Trophoblast cell (in vitro differentiated cells and primary cell): ENCODE measurements around the gene NLRC5.
"Not testable (repeated sequence)": the region's sequence is repeated elsewhere in the genome, so short reads cannot be mapped to it uniquely, and the experiment has no call there.

Source experiments
- DNase-seq, 2 donors: peaks; one replicate each; pipeline ENCODE4 v3.0.0-alpha.2; 2016
- H2AFZ ChIP-seq: 2 replicates; pipeline ENCODE4 v1.6.1; 2013; ENCODE audit warnings: low read length, moderate library complexity, mild to moderate bottlenecking; ENCODE audit not compliant: insufficient read depth, poor library complexity
- H2AK5ac ChIP-seq: 2 replicates; pipeline ENCODE4 v1.6.1; 2013; ENCODE audit warnings: mild to moderate bottlenecking, low read length
- H2BK120ac ChIP-seq: 2 replicates; pipeline ENCODE4 v1.6.1; 2013; ENCODE audit warnings: low read length, mild to moderate bottlenecking, moderate library complexity; ENCODE audit not compliant: insufficient read depth, poor library complexity
- H2BK12ac ChIP-seq: 2 replicates; pipeline ENCODE4 v1.6.1; 2013; ENCODE audit warnings: mild to moderate bottlenecking, low read length, moderate library complexity
- H2BK5ac ChIP-seq: 2 replicates; pipeline ENCODE4 v1.6.1; 2013; ENCODE audit warnings: low read length, low read depth, moderate library complexity, mild to moderate bottlenecking; ENCODE audit not compliant: poor library complexity
- H3K14ac ChIP-seq: 2 replicates; pipeline ENCODE4 v1.6.1; 2013; ENCODE audit warnings: mild to moderate bottlenecking, low read length
- H3K18ac ChIP-seq: 2 replicates; pipeline ENCODE4 v1.6.1; 2013; ENCODE audit warnings: mild to moderate bottlenecking, low read length
- H3K23ac ChIP-seq: 2 replicates; pipeline ENCODE4 v1.6.1; 2013; ENCODE audit warnings: low read length
- H3K27ac ChIP-seq: 2 replicates; pipeline ENCODE4 v1.5.1; 2013; ENCODE audit warnings: low read depth, mild to moderate bottlenecking, inconsistent platforms, low read length, moderate library complexity
- H3K27me3 ChIP-seq: 2 replicates; pipeline ENCODE4 v1.6.1; 2013; ENCODE audit warnings: inconsistent platforms, mild to moderate bottlenecking, low read length, moderate library complexity; ENCODE audit not compliant: insufficient read depth
- H3K36me3 ChIP-seq, 2 experiments: 1 replicate in 1 of 2; 2 replicates in 1 of 2; pipeline ENCODE4 v1.6.1; 2013; ENCODE audit warnings: low read length in 2 of 2, mild to moderate bottlenecking in 2 of 2, moderate library complexity in 1 of 2; ENCODE audit not compliant: insufficient read depth in 2 of 2, control insufficient read depth in 1 of 2
- H3K4ac ChIP-seq: 2 replicates; pipeline ENCODE4 v1.6.1; 2013; ENCODE audit warnings: low read depth, mild to moderate bottlenecking, low read length, moderate library complexity
- H3K4me1 ChIP-seq, 2 experiments: 1 replicate in 1 of 2; 2 replicates in 1 of 2; pipeline ENCODE4 v1.6.1; 2013; ENCODE audit warnings: low read length in 2 of 2, mild to moderate bottlenecking in 2 of 2, moderate library complexity in 1 of 2; ENCODE audit not compliant: insufficient read depth in 2 of 2, control insufficient read depth in 1 of 2
- H3K4me2 ChIP-seq: 2 replicates; pipeline ENCODE4 v1.6.1; 2013; ENCODE audit warnings: inconsistent platforms, mild to moderate bottlenecking, low read length, moderate library complexity
- H3K4me3 ChIP-seq: 2 replicates; pipeline ENCODE4 v1.5.1; 2013; ENCODE audit warnings: mild to moderate bottlenecking, low read depth, low read length, inconsistent platforms
- H3K79me1 ChIP-seq: one replicate; pipeline ENCODE4 v1.6.1; 2013; ENCODE audit warnings: low read length
- H3K79me2 ChIP-seq: 2 replicates; pipeline ENCODE4 v1.6.1; 2013; ENCODE audit warnings: low read length, mild to moderate bottlenecking; ENCODE audit not compliant: control insufficient read depth, insufficient read depth, poor library complexity
- H3K9ac ChIP-seq: 2 replicates; pipeline ENCODE4 v1.6.1; 2013; ENCODE audit warnings: mild to moderate bottlenecking, low read length
- H3K9me3 ChIP-seq: 2 replicates; pipeline ENCODE4 v1.6.1; 2013; ENCODE audit warnings: low read depth, mild to moderate bottlenecking, control low read depth, inconsistent platforms, low read length; ENCODE audit not compliant: insufficient read depth
- H4K12ac ChIP-seq: 2 replicates; pipeline ENCODE4 v1.6.1; 2013; ENCODE audit warnings: low read depth, mild to moderate bottlenecking, low read length, moderate library complexity
- H4K8ac ChIP-seq: 2 replicates; pipeline ENCODE4 v1.6.1; 2013; ENCODE audit warnings: low read depth, mild to moderate bottlenecking, low read length, moderate library complexity
- H4K91ac ChIP-seq: one replicate; pipeline ENCODE4 v1.6.1; 2013; ENCODE audit warnings: low read depth, mild to moderate bottlenecking, low read length, moderate library complexity
- WGBS: extraction: QIAGEN DNeasy Blood & Tissue Kit; methylation state at CpG from one replicate; pipeline ENCODE4 v1.1.7; 2013; ENCODE audit warnings: missing lambda C conversion rate; ENCODE audit not compliant: insufficient read length, insufficient coverage; ENCODE audit errors: extremely low coverage; 5-methylcytosine and 5-hydroxymethylcytosine counted together

The NLRC5 gene

DNA sequence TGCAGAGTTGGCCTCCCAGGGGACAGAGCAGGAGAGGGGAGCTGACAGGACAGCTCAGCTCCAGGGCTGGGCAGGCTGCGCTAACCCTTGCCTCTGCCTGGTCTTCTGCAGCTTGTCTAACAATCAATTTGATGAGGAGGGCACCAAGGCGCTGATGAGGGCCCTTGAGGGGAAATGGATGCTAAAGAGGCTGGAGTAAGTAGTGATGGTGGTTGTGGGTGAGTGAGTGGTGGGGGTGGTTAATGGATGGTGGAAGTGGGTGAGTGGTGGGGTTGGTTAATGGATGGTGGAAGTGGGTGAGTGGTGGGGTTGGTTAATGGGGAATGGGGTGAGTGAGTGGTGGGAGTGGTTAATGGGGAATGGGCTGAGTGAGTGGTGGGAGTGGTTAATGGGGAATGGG, 81.1 kb downstream of the NLRC5 start:
- no peaks in the 10 kb centered on the region for H3K36me3 ChIP-seq
- peaks cover 0 to 2% of the 10 kb centered on the region in 2 experiments for H3K4me1 ChIP-seq
- H3K79me2 ChIP-seq: no peaks in the 10 kb centered on the region
- H3K9me3 ChIP-seq: no peaks in the 10 kb centered on the region
- no peak overlapping the region for H3K4ac ChIP-seq
- no peak overlapping the region for H3K4me2 ChIP-seq
- H4K8ac ChIP-seq: no peak overlapping the region
- no peaks in the 10 kb centered on the region for H3K79me1 ChIP-seq
- H2BK5ac ChIP-seq: no peak overlapping the region
- no peak overlapping the region for H3K18ac ChIP-seq
- DNase-seq: no peak
- H2BK12ac ChIP-seq: no peak overlapping the region
- H2AK5ac ChIP-seq: no peak overlapping the region
- no peak overlapping the region for H2BK120ac ChIP-seq
- no peak overlapping the region for H2AFZ ChIP-seq
- no peaks in the 10 kb centered on the region for H3K27me3 ChIP-seq
- no peak overlapping the region for H3K4me3 ChIP-seq
- no peak overlapping the region for H3K14ac ChIP-seq
- H3K9ac ChIP-seq: no peak overlapping the region
- H4K12ac ChIP-seq: no peak overlapping the region
- no CpG with 5 or more reads among the region's 2 CpGs for WGBS
- H3K27ac ChIP-seq: no peak overlapping the region
- H4K91ac ChIP-seq: no peak overlapping the region
- H3K23ac ChIP-seq: no peak overlapping the region

DNA sequence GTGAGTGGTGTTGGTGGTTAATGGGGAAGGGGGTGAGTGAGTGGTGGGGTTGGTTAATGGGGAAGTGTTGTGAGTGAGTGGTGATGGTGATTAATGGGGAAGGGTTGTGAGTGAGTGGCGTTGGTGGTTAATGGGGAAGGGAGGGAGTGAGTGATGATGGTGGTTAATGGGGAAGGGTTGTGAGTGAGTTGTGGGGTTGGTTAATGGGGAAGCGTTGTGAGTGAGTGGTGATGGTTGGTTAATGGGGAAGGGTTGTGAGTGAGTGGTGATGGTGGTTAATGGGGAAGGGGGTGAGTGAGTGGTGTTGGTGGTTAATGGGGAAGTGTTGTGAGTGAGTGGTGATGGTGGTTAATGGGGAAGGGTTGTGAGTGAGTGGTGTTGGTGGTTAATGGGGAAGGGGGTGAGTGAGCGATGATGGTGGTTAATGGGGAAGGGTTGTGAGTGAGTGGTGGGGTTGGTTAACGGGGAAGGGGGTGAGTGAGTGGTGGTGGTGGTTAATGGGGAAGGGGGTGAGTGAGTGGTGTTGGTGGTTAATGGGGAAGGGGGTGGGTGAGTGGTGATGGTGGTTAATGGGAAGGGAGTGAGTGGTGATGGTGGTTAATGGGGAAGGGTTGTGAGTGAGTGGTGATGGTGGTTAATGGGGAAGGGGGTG, 81.8 kb downstream of the NLRC5 start:
- not testable (repeated sequence) for H3K23ac ChIP-seq, H3K9me3 ChIP-seq, H3K79me1 ChIP-seq, H2BK120ac ChIP-seq, H3K14ac ChIP-seq, H3K27ac ChIP-seq, H4K8ac ChIP-seq, DNase-seq, H2AFZ ChIP-seq, H2AK5ac ChIP-seq, H2BK5ac ChIP-seq, H2BK12ac ChIP-seq, H3K79me2 ChIP-seq, H3K9ac ChIP-seq, H3K4ac ChIP-seq, H3K18ac ChIP-seq, H3K4me3 ChIP-seq, H4K91ac ChIP-seq, H3K4me2 ChIP-seq, H3K36me3 ChIP-seq, H3K27me3 ChIP-seq, H3K4me1 ChIP-seq, H4K12ac ChIP-seq
- 100% methylated on average over 3 of the region's 4 CpGs for WGBS

DNA sequence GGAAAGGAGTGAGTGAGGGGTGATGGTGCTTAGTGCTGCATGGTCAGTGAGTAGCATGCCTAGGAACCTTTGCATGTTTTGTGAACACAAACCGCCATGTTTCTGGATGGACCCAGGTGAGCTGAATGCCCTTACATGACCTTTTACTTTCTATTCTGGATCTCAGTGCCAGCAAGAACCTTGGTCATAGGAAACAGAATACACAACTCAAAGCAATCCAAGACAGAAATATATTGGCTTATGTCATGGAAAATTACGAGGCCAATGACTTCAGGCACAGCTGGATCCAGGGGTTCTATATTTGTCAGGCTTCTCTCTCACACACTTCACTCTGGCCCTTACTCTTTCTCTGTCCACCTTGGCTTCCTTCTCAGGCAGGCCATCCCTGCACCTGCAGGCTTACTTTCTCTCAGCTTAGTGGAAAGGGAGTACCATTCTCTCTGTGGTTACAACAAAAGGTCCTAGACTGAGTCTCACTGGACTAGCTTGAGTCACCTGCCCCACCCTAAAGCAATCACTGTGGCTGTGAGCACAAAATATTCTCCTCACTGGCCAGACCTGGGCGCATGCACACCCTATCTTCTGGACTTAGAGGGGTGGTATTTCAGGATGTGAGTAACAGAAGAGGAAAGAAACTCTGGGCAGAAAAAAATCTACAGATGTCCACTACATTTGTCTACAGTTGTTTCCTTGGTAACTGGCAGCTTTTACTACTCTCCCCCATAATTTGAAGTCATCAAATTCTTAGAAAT, 82.7 kb downstream of the NLRC5 start:
- Histone ChIP-seq H3K4me1 (peaks cover 0 to 2% of the 10 kb centered on the region in 2 experiments), H3K4me2 (no peak overlapping the region), H3K27ac (no peak overlapping the region), H3K9me3 (no peaks in the 10 kb centered on the region), H3K9ac (no peak overlapping the region), H3K18ac (no peak overlapping the region), H3K4ac (no peak overlapping the region), H2BK5ac (no peak overlapping the region), H3K36me3 (no peaks in the 10 kb centered on the region), H4K91ac (no peak overlapping the region), H4K8ac (no peak overlapping the region), H3K79me1 (no peaks in the 10 kb centered on the region), H2BK120ac (no peak overlapping the region), H3K79me2 (no peaks in the 10 kb centered on the region), H2AFZ (no peak overlapping the region), H3K4me3 (no peak overlapping the region), H2BK12ac (no peak overlapping the region), H2AK5ac (no peak overlapping the region), H3K14ac (no peak overlapping the region), H4K12ac (no peak overlapping the region), H3K23ac (no peak overlapping the region), H3K27me3 (no peaks in the 10 kb centered on the region)
- WGBS: no CpG with 5 or more reads among the region's 3 CpGs
- no peak for DNase-seq

DNA sequence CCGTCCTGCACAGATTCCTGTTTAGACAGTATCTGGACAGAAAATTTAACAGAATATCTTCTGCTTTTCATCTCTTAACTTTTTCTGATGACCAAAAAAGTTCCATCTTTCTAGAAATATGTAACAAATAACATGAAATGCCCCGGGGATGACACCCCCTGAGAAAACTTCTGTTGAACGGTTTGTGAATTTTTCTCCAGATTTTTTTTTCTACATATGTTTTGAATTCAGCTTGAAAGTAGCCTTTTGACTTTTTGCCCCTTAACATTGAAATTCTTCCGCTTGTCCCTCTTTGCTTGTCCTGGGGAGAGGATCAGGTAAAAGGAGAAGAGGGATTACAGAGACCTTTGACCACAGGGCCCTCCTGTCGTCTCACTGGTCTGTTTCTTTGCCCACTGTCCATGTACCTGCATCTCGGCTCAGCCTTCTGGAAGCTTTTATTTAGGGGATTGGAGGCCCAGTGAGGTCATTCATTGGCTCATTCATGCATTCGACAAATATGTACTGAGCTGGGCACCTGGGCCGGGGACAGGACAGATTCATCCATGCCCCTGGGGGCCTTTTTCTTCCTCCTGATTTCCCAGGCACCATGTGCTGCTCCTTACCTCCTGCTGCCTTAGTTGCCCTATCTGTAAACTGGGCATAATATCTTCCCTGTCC, 83.4 kb downstream of the NLRC5 start:
- H3K79me2 ChIP-seq: no peaks in the 10 kb centered on the region
- H3K4me1 ChIP-seq: peaks cover 0 to 2% of the 10 kb centered on the region in 2 experiments
- no peaks in the 10 kb centered on the region for H3K27me3 ChIP-seq
- DNase-seq: no peak
- no peak overlapping the region for H3K9ac ChIP-seq
- H3K9me3 ChIP-seq: no peaks in the 10 kb centered on the region
- H2BK5ac ChIP-seq: no peak overlapping the region
- H4K91ac ChIP-seq: no peak overlapping the region
- no peaks in the 10 kb centered on the region for H3K79me1 ChIP-seq
- H2BK120ac ChIP-seq: no peak overlapping the region
- no peak overlapping the region for H3K14ac ChIP-seq
- no CpG with 5 or more reads among the region's 8 CpGs for WGBS
- no peak overlapping the region for H3K18ac ChIP-seq
- no peak overlapping the region for H4K12ac ChIP-seq
- H4K8ac ChIP-seq: no peak overlapping the region
- no peak overlapping the region for H2AFZ ChIP-seq
- no peak overlapping the region for H3K27ac ChIP-seq
- H3K36me3 ChIP-seq: no peaks in the 10 kb centered on the region
- no peak overlapping the region for H2AK5ac ChIP-seq
- H3K23ac ChIP-seq: no peak overlapping the region
- H3K4ac ChIP-seq: no peak overlapping the region
- no peak overlapping the region for H2BK12ac ChIP-seq
- H3K4me3 ChIP-seq: no peak overlapping the region
- no peak overlapping the region for H3K4me2 ChIP-seq
